Activated CD4-positive, CD25-positive, alpha-beta regulatory T cell (primary cell): ENCODE measurements around the gene AKR1E2.

Experiments
- DNase-seq, 4 experiments: peaks; one replicate each; lab custom pipeline; 2025; lab: John Stamatoyannopoulos, UW

AKR1E2 gene

DNA sequence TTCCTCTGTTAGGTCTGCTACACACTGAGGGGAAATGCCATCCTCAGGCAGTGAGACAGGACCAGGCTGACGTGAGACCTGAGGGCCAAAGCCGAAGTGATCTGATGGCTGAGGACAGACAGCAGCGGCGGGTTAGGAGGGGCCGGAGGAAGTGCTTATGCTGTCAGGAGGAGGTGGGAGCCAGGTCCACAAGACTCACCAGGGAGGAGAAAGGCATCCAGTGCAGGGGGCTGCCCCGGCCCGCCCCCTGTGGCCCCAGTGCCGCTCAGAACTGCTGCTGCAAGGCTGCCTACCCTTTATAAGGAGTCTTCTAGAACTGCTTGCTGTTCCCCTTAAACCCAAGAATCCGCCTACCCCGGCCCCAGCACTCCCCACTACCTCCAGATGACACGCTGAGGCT lies 19.8 kb downstream of the AKR1E2 start:
- no peak for DNase-seq

DNA sequence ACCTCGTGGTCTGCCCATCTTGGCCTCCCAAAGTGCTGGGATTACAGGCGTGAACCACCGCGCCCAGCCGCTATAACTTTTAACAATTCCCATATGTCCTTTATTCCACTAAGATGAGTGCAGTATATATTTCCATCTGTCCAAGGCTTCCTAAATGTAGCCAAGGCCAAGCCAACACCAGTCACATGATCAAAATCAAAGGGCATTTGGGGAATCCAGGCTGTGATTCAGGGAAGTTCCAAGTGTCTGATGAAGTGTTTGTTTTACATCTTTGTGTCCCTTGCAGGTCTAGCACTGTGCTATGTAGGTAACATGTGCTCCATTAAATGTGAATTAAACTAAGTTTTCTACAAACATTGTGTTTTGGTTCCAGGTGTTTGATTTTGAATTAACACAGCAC lies 20.8 kb downstream of the AKR1E2 start:
- no peak for DNase-seq

DNA sequence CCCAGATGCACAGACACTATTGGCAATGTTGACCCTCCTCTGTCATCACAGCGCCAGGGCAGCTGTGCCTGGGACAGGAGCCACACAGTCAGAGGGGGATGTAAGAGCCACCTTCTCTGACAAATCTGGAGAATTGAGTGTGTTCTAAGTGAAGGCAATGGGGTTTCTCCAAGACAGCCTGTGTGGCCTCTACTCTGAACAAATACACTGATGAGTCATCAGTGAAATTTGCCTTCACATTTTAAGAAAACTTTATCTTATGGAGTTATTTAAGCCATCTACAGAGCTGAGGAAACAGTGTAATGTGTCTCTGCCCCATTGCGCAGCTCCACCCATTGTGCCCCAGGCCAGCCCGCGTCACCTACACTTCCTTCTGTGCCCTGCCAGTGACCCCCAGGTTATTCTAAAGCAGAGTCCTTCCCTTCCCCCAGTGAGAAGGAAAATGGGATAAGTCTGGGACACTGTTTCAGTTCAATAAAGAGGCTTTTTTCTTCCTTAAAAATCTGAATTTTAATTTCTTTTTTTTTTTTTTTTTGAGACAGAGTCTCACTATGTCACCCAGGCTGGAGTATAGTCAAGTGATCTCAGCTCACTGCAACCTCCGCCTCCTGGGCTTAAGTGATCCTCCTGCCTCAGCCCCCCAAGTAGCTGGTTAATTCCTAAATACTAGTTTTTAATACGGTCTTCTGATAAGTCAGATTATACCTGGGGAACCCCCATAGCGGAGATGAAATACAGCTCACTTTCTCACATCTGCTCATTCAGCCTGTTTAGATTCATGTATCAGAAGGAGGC lies 21.8 kb downstream of the AKR1E2 start:
- no peak for DNase-seq

DNA sequence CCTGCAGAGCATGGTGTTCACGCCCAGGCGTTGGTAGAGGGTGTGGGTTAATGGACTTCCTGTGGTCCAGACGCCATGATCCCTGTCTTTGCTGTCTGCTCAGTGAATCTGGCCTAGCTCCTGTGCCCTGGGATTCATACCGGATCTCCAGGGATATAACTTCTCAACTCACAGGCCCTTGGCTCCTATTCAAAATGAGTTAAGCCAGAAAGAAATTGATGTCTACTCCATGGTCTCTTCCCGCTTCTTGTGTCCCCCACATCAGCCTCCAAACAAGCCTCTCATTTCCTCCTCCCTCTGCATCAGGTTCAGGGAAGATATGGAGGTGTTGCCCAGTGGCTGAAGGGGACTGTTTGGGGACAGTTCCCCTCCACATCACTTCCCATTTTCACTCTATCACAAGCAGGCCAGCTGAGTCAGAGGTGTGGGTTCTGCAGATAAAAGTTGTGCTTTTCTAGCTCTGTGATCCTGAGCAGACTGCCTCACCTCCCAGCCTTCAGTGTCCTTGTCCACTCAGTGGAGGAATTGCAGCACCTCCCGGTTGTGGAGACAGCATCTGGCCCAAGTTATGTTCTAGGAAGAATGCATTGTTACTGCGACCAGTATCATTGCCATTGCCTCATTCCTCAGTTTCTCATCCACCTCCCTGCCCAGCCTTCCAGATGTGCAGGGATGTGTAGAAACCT lies 22.5 kb downstream of the AKR1E2 start:
- no peak for DNase-seq

DNA sequence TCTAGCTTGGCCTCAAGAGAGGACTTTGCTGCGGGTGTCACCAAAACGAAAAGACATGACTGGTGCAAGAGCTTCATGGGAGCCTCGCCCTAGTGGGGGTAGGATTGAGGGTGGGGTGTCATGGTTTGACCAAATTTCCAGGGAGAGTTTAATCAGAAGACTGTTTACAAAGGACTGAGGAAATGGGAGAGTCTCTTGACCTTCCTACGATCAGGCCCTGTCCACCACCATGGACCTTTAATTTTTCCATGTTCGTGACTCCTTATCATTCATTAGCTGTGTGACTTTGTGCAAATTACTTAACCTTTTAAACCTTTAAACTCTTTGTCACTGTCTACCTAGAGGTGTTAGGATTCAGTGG lies 23.0 kb downstream of the AKR1E2 start:
- no peak for DNase-seq

DNA sequence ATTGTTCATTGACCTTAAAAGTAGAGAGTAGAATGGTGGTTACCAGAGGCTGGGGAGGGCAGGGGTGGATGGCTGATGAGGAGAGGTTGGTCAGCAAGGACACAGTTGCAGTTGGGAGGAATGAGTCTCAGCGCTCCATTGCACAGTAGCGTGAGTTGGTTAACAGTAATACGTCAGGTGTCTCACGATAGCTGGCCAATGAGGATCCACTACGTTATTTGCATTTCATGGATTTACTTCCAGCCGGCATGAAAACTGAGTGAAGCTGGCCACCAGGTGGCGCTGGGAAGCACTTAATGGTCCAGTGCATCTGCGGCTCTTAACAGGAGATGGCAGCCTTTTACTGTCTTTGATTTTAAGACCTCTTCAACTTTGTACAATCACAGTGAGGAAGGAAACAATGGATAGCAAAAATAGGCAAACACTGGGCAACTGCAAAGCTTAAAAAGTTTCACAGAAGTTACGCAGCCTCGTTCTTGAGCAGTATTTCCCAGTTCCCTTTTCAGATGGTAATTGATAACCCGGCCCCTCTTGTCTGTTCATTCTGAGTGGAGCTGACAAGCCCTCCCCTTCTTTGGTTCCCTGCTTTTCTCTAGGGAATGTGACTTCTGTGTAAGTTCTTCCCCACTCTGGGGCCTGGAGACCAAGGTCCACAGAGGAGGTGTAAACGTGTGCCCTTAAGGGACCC lies 23.7 kb downstream of the AKR1E2 start:
- peak; percentile 61 to 86 (median 70) for DNase-seq

DNA sequence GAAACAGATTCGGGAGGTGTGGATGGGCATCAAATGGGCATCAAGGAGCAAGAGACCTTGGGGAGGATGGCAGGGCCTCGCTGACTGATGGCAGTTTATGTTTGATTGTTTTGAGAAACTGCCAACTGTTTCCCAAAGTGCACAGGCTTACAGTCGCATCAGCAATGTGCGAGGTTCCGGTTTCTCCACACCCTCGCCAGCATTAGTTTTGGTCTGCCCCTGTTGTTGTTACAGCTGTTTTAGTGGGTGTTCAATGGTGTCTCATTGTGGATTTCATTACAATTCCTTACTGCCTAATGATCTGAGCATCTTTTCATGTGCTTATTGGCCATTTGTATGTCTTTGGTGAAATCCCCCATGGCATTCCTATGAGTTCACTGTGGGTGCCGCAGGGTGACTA lies 24.4 kb downstream of the AKR1E2 start:
- no peak for DNase-seq

DNA sequence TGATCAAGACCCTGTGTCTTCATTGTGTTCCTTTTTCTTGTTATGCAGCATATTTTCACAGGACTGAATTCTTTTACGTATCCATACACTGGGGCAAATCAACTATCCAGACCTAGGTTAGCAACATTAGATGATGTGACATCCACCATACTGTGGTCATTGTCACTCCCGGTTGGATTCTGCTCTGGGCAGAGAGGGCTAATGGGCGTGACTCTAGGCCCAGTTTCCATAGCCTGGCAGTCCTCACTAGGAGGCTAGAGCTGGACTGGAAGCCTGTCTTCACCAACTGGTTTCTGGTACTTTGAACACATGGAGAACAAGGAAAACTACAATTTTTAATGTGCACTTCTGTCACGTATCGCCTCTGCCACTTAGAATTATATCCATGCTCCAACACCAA lies 25.2 kb downstream of the AKR1E2 start:
- DNase-seq: no peak

DNA sequence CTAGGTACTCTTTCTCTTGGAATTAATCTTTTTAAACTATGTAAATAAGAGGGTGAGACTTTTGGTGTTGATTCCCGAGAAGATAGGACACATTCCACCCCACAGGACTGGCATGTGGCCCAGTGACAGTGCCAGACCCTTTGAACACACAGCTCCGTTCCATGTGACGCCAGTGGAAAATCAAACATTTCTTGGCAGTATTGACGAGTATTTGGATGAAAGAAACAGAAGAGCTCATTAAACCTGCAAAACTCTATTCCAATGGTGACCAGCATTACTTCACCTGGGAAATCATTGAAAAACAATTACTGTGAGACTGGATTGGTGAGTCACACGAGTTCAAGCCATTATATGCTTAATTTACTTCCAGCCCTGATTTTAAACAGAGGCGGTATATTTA lies 25.8 kb downstream of the AKR1E2 start:
- no peak for DNase-seq

DNA sequence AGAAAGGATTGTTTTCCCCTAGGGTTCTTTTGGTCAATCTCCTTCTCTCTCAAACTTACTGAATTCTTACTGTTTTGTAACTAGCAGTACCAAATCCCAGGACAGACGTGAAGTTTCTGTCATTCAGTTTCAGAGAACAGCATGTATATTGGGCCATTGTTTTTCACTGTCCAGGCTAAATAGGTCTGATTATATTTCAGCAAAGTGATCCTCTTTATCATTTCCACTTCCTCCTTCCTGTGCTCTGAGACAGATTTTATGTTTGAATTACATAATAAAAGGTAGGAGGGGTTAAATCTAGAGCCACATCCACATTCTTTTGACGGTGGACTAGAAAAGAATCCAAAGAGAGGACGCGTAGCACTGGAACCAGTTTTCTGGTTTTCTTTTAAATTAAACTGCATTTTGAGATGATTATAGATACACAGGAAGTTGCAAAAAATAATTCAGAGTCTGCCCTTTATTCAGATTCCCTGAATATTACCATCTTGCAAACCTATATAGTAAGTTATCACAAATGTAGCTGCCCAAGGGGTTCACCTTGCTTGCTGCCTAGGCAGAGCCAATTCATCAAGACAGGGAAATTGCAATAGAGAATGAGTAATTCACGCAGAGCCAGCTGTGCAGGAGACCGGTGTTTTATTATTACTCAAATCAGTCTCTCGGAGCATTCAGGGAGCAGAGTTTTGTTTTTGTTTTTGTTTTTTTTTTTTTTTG lies 40.1 kb downstream of the AKR1E2 start:
- no peak for DNase-seq

DNA sequence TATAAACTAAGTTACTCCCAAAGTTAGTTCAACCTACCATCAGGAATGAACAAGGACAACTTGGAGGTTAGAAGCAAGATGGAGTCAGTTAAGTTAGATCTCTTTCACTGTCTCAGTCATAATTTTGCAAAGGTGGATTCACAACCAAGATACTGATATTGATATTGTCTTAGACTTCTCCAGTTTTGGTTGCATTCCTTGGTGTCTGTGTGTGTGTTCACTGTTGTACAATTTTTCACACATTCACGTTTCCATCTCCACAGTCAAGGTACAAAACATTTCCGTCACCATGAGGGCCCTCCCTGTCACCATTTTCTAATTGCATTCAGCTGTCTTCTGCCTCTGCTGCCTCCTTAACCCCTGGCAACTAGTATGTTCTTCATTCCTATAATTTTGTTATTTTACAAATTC lies 41.1 kb downstream of the AKR1E2 start:
- no peak for DNase-seq

DNA sequence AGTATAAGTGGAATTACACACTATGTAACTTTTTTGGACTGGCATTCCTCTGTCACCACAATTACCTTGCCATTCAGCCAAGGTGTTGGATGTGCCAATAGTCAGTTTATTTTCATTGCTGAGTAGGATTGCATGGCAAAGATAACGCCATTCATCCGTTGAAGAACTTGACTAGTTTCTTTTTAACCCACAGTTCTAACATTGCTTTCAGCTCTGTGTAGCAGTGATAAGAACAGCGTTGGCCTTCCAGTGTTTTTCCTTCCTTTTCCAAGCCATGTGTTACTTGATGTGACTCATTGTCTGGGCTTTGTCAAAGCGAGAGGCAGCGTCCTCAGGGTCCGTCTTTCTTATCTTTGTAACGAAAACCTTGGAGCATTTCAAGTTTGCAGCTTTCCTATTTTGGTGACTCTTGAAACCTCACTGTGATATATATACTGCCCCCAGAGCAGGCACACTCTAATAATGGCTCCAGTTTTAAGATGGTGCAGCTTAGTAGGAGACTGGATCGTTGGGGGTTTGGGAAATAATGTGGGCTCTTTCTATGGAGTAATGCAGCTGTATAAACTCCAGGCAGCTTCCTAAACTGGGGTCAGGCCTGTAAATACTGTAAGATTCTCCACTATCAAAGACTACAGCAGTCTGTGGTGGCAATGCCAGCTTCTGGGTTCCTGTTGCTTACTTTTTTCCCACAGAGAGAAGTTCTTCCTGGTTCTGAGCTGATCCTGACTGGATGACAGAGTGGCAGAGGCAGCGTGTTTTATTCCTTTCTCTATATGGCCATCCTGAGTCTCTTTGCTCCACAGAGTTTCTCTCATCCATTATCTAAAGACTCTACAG lies 41.7 kb downstream of the AKR1E2 start:
- no peak for DNase-seq

DNA sequence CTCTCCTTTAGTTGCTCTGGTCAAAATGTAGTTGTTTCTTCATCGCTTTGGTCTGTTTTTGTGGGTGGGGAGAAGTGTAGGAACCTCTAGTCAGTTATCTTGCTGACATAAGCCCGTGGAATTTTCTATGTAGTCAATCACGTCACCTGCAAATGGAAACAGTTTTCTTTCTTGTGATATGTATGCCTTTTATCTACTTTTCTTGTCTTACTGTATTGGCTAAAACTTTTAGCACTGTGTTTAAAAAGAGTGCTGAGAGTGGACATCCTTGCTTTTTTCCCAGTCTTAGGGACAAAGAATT lies 42.3 kb downstream of the AKR1E2 start:
- no peak for DNase-seq

DNA sequence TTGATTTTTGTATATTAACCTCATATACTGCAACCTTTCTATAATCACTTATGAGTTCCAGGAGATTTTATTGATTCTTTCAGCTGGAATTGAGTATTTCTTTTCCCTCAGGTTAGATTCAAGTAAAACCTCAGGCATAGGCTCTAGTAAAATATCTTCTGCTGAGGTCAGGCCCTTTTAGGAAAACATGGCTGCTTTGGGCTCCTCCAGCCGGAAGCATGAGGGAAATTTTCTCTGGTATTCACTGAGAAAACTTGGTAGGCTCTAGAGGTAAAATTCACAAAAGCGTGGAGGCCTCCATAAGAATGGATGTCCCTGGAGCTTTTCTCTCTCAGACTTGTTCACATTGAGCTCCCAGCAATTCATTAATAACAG lies 56.7 kb downstream of the AKR1E2 start:
- DNase-seq: no peak

DNA sequence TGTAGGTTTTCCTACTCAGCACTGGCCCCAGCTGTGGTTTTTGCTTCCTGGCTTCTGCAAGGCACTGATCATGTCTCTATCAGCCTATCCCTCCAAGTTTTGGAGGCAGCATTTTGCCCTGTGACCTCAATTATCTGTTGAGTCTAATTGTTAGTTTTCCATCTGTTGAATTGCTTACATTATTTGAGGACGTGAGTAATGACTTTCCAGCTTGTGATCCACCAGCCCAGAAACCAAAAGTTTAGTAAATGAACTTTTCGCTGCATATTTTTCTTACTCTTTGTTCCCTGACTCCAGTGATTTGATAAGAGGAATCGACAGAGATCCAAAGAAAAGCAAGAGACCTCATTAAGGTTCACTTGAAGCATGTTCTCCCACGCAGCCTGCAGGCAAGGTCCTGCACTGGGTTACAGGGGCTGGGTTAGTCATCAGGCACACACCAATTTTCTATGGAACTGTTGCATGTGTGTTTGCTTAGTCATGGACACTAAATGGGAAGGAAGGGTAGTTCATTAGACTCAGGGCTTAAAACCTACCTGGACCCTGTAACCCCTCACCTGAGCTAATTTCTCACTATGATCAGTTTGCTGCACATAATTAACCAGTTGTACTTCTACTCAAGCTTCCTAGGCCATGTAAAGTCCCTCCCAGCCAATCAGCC lies 57.2 kb downstream of the AKR1E2 start:
- no peak for DNase-seq

DNA sequence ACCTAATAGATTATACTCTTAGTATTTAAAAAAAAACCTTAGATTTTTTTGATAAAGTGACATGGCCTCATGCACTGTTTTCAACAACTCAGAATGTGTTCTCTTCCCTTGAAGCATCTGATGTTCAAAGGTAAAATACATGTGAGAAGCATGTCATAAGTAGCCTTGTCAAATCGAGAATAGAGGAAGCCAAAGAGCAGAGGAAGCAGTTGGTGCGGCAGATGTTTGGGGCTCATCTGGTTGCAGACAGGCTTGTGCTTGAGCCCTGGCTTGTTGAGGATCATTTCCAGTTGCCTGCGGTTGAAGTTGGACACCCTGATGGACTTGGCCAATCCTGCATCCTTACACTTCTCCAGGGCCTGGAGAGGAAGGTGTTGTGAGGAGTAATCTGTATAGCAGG lies 59.2 kb downstream of the AKR1E2 start:
- no peak for DNase-seq

DNA sequence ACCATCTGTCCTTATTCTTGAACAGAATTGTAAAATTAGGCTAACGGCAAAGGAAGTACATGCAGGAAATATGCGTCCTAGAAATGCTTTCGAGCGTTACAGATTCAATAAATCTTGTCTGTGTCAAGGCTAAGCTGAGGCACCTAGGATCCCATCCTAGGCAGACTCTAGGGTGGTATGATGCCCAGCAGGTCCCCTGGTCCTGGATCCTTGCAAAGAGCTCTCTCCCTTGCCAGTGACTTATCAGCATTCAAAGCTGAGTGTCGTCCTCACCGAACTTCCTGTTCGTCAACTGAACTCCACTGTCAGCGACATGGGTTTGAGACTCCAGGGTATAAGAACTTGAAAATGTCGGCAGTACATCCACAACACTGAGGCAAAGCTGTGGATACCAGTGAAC lies 61.5 kb downstream of the AKR1E2 start:
- no peak for DNase-seq

DNA sequence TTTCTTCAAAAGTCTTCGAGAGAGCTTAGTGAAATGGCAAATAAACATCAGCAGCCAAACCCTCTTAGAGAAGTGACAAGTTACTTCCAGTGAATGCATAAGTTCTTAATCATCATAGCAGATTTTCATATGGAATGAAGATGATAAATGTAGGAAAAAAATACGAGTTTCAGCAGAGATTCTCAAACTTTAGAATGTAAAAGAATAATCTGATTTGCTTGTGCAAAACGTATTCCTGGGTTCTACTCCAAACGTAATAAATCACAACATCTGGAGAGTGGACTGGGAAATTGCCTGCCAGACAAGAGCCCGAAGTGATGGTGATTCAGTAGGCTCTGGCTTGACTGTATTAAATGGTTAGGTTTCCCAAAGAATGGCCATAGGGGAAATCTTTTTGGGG lies 62.2 kb downstream of the AKR1E2 start:
- DNase-seq: no peak

DNA sequence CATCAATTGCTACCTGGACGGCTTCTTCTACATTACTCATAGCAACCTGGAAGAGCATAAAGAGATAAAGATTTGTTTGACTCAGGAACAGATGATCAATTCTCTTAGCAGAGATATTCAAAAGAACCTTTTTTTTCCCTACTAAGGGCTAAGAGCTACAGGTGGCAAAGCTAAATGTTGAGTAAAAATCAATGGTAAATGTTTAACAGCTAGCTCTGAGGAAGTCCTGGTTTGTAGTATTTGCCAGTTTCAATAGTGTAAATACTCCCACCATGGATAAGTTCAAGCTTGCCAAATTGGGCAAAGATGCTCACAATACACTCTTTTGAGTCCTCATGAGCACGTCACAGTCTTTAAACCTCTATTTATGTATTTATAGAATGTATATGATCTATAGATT lies 64.0 kb downstream of the AKR1E2 start:
- no peak for DNase-seq

DNA sequence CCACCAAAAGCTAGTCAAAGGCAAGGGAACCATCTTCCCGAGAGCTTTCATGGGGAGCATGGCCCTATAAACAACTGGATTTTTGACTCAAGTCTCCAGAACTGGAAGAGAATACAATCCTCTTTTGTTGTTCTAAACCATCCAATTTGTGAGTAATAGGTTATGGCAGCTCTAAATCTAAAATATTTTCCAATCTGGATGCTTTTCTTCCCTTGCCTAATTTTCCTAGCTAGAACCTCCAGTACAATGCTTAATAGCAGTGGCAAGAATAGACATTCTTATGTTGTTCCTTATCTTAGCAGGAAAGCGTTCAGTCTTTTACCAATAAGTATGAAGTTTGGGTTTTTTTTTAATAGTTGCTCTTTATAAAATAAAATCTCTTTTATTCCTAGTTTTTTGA lies 66.7 kb downstream of the AKR1E2 start:
- DNase-seq: no peak

DNA sequence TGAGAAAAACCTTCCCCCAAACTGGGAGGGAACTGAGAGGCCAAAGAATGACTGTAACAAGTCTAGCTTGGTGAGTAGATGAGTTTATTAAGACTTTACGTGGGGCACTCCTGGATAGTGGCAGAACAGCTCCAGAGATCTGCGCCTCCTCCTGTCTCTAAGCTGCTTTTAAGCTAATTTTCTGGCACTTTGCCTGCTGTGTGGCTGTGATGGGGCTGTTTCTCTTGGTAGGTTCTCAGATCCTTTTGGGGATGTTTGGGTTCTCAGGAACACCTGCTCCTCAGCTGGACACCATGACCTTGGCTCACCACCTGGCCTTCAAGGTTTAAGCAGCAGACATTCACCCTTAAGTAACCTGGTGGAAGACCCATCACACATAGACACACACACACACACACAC lies 68.3 kb downstream of the AKR1E2 start:
- DNase-seq: no peak
